Measurements from ENCODE around the gene MAPK11. TPM values are rescaled to one million over a fixed set of nuclear protein-coding genes. Genes with fewer than 3 reads are reported as not detected.

Gene MAPK11
- total and polyA plus RNA-seq, 9 of the 15 experiments (the other 6 are each of a cell fraction or from before 2014, with no cell fraction given): 0.06 to 14.6 (median 5.3) TPM

- DNase-seq (ENCODE audit: extremely low read depth in 1 of 4, low spot score in 3 of 4) (no peak), ATAC-seq (no peak), FAIRE-seq (no peak)
- no peaks in the 10 kb centered on the region for H4K20me1 ChIP-seq (replicated peaks; ENCODE audit: control insufficient read depth, insufficient read depth, low read length)
- peaks cover 30% of the 10 kb centered on the region; the same call in 2 of the 3 replicates for H3K79me2 ChIP-seq (ENCODE audit: control insufficient read depth, insufficient read depth, low read length)
- no peaks in the 10 kb centered on the region for H3K27me3 ChIP-seq (ENCODE audit: control insufficient read depth in 2 of 2, insufficient read depth in 2 of 2, low read length in 2 of 2)
- BruUV-seq (replicated peaks): no TSS peak
- TF ChIP-seq SMARCB1 (IDR thresholded peaks at IDR 0.05; ENCODE audit: insufficient read length, low read depth): no peak
- TF ChIP-seq MIER1 (IDR thresholded peaks at IDR 0.05; ENCODE audit: low read depth): no peak
- no peak for TF ChIP-seq ZBTB17 (CRISPR knock-in tag; IDR thresholded peaks at IDR 0.05)
- TF ChIP-seq GTF2F1 (IDR thresholded peaks at IDR 0.05; ENCODE audit: low read depth, low read length): no peak
- TF ChIP-seq ARHGAP35 (IDR thresholded peaks at IDR 0.05; ENCODE audit: partially characterized antibody): no peak
- no peak for TF ChIP-seq U2AF1 (optimal IDR thresholded peaks at IDR 0.05; ENCODE audit: low read depth, low read length)
- TF ChIP-seq DMBX1 (CRISPR knock-in tag; IDR thresholded peaks at IDR 0.05; ENCODE audit: borderline replicate concordance): no peak
- TF ChIP-seq HOXB6 (CRISPR knock-in tag; IDR thresholded peaks at IDR 0.05; ENCODE audit: borderline replicate concordance): no peak
- no peak for TF ChIP-seq GTF2A2 (tag; IDR thresholded peaks at IDR 0.05)
- TF ChIP-seq ELK1 (CRISPR knock-in tag; IDR thresholded peaks at IDR 0.05): no peak
- TF ChIP-seq NCOR1 (IDR thresholded peaks at IDR 0.05): no peak
- no peak overlapping the region for H3K4me3 ChIP-seq
- peak overlapping the region in 1 of 2 experiments; percentile 58; a peak in 2 of 4 replicates for H3K9ac ChIP-seq (ENCODE audit: insufficient read depth in 1 of 2, low read depth in 2 of 2, low read length in 2 of 2)
- WGBS (ENCODE audit: insufficient coverage, low coverage, missing lambda C conversion rate): 86% methylated on average over 11 of the region's 20 CpGs
- no peaks in the 10 kb centered on the region; the same call in 2 of the 3 replicates for H3K36me3 ChIP-seq (ENCODE audit: control insufficient read depth, insufficient read depth, low read length)
- H3K4me1 ChIP-seq (replicated peaks in 1 of 2; ENCODE audit: control insufficient read depth in 2 of 2, insufficient read depth in 2 of 2, low read length in 2 of 2): peaks cover 0 to 64% of the 10 kb centered on the region in 2 experiments; a peak in 2 of 5 replicates
- in situ Hi-C loops (cut with MboI) (no loop called here), intact Hi-C loops (cut with micrococcal nuclease) (no loop called here)
- POLR2A ChIA-PET: no interaction called here
- no peak overlapping the region for H3K4me2 ChIP-seq (ENCODE audit: insufficient read depth, low read length)
- CTCF ChIA-PET (ENCODE audit: low intra/inter-chr PET ratio): no interaction called here
- H3K27ac ChIP-seq (ENCODE audit: extremely low read depth, low read depth, low read length): no peak overlapping the region
- no peaks in the 10 kb centered on the region for H3K9me1 ChIP-seq (ENCODE audit: control insufficient read depth, insufficient read depth, low read length)
- no peak overlapping the region for H2AFZ ChIP-seq (ENCODE audit: low read depth, low read length)
- no peaks in the 10 kb centered on the region for H3K9me3 ChIP-seq (replicated peaks; ENCODE audit: control insufficient read depth, insufficient read depth, low read depth, low read length)
Measured at GRCh38 chr22:50297510-50298265, 27.5 kb upstream of the MAPK11 start.

Measured in K562 (cell line).